ENCODE results near the gene CD82. TPM values are rescaled to one million over a fixed set of nuclear protein-coding genes. Genes with fewer than 3 reads are reported as not detected.

CD82 gene
- total RNA-seq, 1 experiment from 2014 or later: 4.5 TPM

DNA sequence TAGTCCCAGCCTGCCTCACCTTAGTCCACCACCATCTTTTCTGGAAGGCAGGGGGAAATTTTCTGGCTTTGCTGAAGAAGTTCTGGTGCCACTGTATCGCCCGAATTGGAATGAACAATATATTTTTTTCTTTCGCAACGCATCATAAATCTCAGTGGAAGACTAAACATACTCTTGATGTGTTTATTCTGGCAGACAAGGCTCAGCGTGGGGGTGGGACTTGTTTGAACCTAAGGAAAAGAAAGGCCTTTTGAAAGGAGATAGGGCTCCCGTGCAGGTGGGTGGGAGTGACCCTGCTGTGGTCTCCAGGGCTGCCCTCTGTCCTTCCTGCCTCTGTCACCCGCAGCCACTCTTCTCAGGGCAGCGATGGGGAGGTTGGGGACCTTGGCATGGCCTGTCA, 42.5 kb downstream of the CD82 start:
- Histone ChIP-seq H2BK20ac (ENCODE audit: low read depth, low read length, poor library complexity, severe bottlenecking) (no peak overlapping the region), H2BK5ac (ENCODE audit: insufficient read length, low read length) (no peak overlapping the region), H3T11ph (ENCODE audit: low read length) (no peak overlapping the region), H2BK12ac (ENCODE audit: insufficient read length, low read depth, low read length) (no peak overlapping the region), H3K23me2 (ENCODE audit: insufficient read length, low read depth, low read length, poor library complexity, severe bottlenecking) (no peaks in the 10 kb centered on the region), H3K27ac (ENCODE audit: insufficient read length, low read depth, low read length) (no peak overlapping the region), H3K4ac (ENCODE audit: low read depth, low read length) (no peak overlapping the region), H4K5ac (ENCODE audit: insufficient read length, low read depth, low read length) (no peak overlapping the region), H2BK15ac (ENCODE audit: low read depth, low read length) (no peak overlapping the region), H4K91ac (ENCODE audit: insufficient read length, low read depth, low read length) (no peak overlapping the region), H3K14ac (ENCODE audit: insufficient read depth, low read length) (no peak overlapping the region), H3K9me3 (ENCODE audit: control insufficient read depth, low read depth, low read length) (no peaks in the 10 kb centered on the region), H3K79me1 (ENCODE audit: insufficient read depth, low read depth, low read length, poor library complexity, severe bottlenecking) (no peaks in the 10 kb centered on the region), H2BK120ac (ENCODE audit: low read depth, low read length, poor library complexity, severe bottlenecking) (no peak overlapping the region), H3K9ac (ENCODE audit: extremely low read depth, insufficient read length, low read length) (no peak overlapping the region), H2AK5ac (ENCODE audit: insufficient read length, low read length) (no peak overlapping the region), H3K27me3 (ENCODE audit: insufficient read depth, low read length) (no peaks in the 10 kb centered on the region), H3K4me1 (ENCODE audit: insufficient read depth, low read length) (no peaks in the 10 kb centered on the region), H4K8ac (replicated peaks; ENCODE audit: insufficient read length, low read depth, low read length) (no peak overlapping the region), H3K56ac (ENCODE audit: insufficient read length, low read depth, low read length) (no peak overlapping the region), H3K23ac (ENCODE audit: insufficient read length, low read depth, low read length) (no peak overlapping the region), H2AFZ (ENCODE audit: low read length) (no peak overlapping the region), H4K20me1 (ENCODE audit: control insufficient read depth, insufficient read depth, insufficient read length) (no peaks in the 10 kb centered on the region), H3K18ac (ENCODE audit: insufficient read length, low read depth, low read length) (no peak overlapping the region), H3K4me2 (ENCODE audit: insufficient read depth, insufficient read length, low read length) (no peak overlapping the region), H3K79me2 (ENCODE audit: insufficient read depth, low read length) (no peaks in the 10 kb centered on the region)
- no peak overlapping the region for H3K4me3 Mint-ChIP-seq
- H3K4me1 Mint-ChIP-seq: peaks cover 8 to 20% of the 10 kb centered on the region in 2 experiments
- H3K27ac Mint-ChIP-seq: peak overlapping the region in 2 of 3 experiments; percentile 6 to 12; a peak in 1 of 7 replicates
- no peaks in the 10 kb centered on the region for H3K36me3 Mint-ChIP-seq (ENCODE audit: insufficient read depth in 1 of 3, low read depth in 3 of 3)
- H3K27me3 Mint-ChIP-seq (ENCODE audit: low read depth): peaks cover 5% of the 10 kb centered on the region; the same call in 1 of the 2 replicates
- no CpG with 5 or more reads among the region's 8 CpGs for whole genome bisulfite sequencing (ENCODE audit: extremely low coverage, insufficient read length, low lambda C conversion rate)
- no peaks in the 10 kb centered on the region for H3K9me3 Mint-ChIP-seq
- DNase-seq: no peak
- TF ChIP-seq, protein P1, sequence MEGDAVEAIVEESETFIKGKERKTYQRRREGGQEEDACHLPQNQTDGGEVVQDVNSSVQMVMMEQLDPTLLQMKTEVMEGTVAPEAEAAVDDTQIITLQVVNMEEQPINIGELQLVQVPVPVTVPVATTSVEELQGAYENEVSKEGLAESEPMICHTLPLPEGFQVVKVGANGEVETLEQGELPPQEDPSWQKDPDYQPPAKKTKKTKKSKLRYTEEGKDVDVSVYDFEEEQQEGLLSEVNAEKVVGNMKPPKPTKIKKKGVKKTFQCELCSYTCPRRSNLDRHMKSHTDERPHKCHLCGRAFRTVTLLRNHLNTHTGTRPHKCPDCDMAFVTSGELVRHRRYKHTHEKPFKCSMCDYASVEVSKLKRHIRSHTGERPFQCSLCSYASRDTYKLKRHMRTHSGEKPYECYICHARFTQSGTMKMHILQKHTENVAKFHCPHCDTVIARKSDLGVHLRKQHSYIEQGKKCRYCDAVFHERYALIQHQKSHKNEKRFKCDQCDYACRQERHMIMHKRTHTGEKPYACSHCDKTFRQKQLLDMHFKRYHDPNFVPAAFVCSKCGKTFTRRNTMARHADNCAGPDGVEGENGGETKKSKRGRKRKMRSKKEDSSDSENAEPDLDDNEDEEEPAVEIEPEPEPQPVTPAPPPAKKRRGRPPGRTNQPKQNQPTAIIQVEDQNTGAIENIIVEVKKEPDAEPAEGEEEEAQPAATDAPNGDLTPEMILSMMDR (conservative IDR thresholded peaks at IDR 0.05): no peak
